GM20431 (cell line): Measurements from ENCODE around the gene MATR3.
"Not testable (repeated sequence)": the region's sequence is repeated elsewhere in the genome, so short reads cannot be mapped to it uniquely, and the experiment has no call there.

Experiments used
- in situ Hi-C: fragments of 300-500 bp; cut with MseI, MboI; formaldehyde crosslinking; loops from one replicate; pipeline ENCODE4 v1.15.0; 2020; ENCODE audit warnings: low sequenced_read_pairs; ENCODE audit not compliant: unreplicated experiment

Gene MATR3

GRCh38 chr5:139341187-139341688 is 47.7 kb downstream of the MATR3 start:
- in situ Hi-C loops, result no loop called here

GRCh38 chr5:139341689-139342422 is 48.3 kb downstream of the MATR3 start, which contains the start of gene PAIP2:
Gene PAIP2, plus strand, starts transcription at chr5:139341854. Its CDS starts 21,931 bp downstream, at chr5:139363785.
- in situ Hi-C loops, result no loop called here

- in situ Hi-C loops, result no loop called here
Measured at GRCh38 chr5:139342423-139342723, 48.8 kb downstream of the MATR3 start.

GRCh38 chr5:139343476-139343875 is 49.9 kb downstream of the MATR3 start:
- in situ Hi-C loops, result no loop called here

GRCh38 chr5:139344177-139344576 is 50.6 kb downstream of the MATR3 start:
- in situ Hi-C loops, result no loop called here

- in situ Hi-C loops, result not testable (repeated sequence)
Measured at GRCh38 chr5:139345442-139345841, 51.9 kb downstream of the MATR3 start.

GRCh38 chr5:139347863-139348262 is 54.3 kb downstream of the MATR3 start:
- in situ Hi-C loops, result not testable (repeated sequence)

GRCh38 chr5:139354186-139354585 is 60.6 kb downstream of the MATR3 start:
- in situ Hi-C loops, result no loop called here

GRCh38 chr5:139355900-139356299 is 62.4 kb downstream of the MATR3 start:
- in situ Hi-C loops, result not testable (repeated sequence)

- in situ Hi-C loops, result no loop called here
Measured at GRCh38 chr5:139358064-139358463, 64.5 kb downstream of the MATR3 start.

GRCh38 chr5:139360384-139360783 is 66.8 kb downstream of the MATR3 start:
- in situ Hi-C loops, result no loop called here

GRCh38 chr5:139361835-139362429 is 68.4 kb downstream of the MATR3 start:
- in situ Hi-C loops, result no loop called here

- in situ Hi-C loops, result no loop called here
Measured at GRCh38 chr5:139363937-139364336, 70.4 kb downstream of the MATR3 start.

- in situ Hi-C loops, result no loop called here
Measured at GRCh38 chr5:139364466-139364865, 70.9 kb downstream of the MATR3 start.

GRCh38 chr5:139368613-139369012 is 75.1 kb downstream of the MATR3 start:
- in situ Hi-C loops, result no loop called here

- in situ Hi-C loops, result no loop called here
Measured at GRCh38 chr5:139369181-139369580, 75.6 kb downstream of the MATR3 start.

GRCh38 chr5:139371482-139372435 is 78.2 kb downstream of the MATR3 start:
- in situ Hi-C loops, result no loop called here

GRCh38 chr5:139374909-139375308 is 81.4 kb downstream of the MATR3 start:
- in situ Hi-C loops, result no loop called here

- in situ Hi-C loops, result no loop called here
Measured at GRCh38 chr5:139376364-139376763, 82.8 kb downstream of the MATR3 start.

GRCh38 chr5:139377226-139377625 is 83.7 kb downstream of the MATR3 start:
- in situ Hi-C loops, result no loop called here
